DMS153 (cell line): ENCODE results near the gene PSMD11.
"Not testable (repeated sequence)": the region's sequence is repeated elsewhere in the genome, so short reads cannot be mapped to it uniquely, and the experiment has no call there.

Source experiments
- DNase-seq: peaks from one replicate; lab custom pipeline; 2025; lab: John Stamatoyannopoulos, UW

PSMD11 gene

GRCh38 chr17:32444301-32445073, at the start of gene PSMD11:
TSS of gene PSMD11 (plus strand) at chr17:32444510. CDS start at chr17:32444524, 14 bp downstream.
- peak; percentile 87 for DNase-seq

GRCh38 chr17:32396343-32396742, 48.0 kb upstream of the PSMD11 start:
- no peak for DNase-seq

- no peak for DNase-seq
Observed at GRCh38 chr17:32398946-32399345, 45.4 kb upstream of the PSMD11 start.

GRCh38 chr17:32410085-32410484, 34.2 kb upstream of the PSMD11 start:
- DNase-seq = not testable (repeated sequence)

- DNase-seq = no peak
Observed at GRCh38 chr17:32426894-32427293, 17.4 kb upstream of the PSMD11 start.

- DNase-seq = no peak
Observed at GRCh38 chr17:32429598-32429997, 14.7 kb upstream of the PSMD11 start.

- no peak for DNase-seq
Observed at GRCh38 chr17:32440722-32441121, 3.6 kb upstream of the PSMD11 start.

GRCh38 chr17:32441886-32442285, 2.4 kb upstream of the PSMD11 start:
- DNase-seq = no peak

- no peak for DNase-seq
Observed at GRCh38 chr17:32443827-32444300, 446 bp upstream of the PSMD11 start.

GRCh38 chr17:32445074-32445415, 735 bp downstream of the PSMD11 start:
- no peak for DNase-seq

- DNase-seq = no peak
Observed at GRCh38 chr17:32445497-32445896, 1.2 kb downstream of the PSMD11 start.

- DNase-seq = no peak
Observed at GRCh38 chr17:32445971-32446370, 1.7 kb downstream of the PSMD11 start.

GRCh38 chr17:32446949-32447348, 2.6 kb downstream of the PSMD11 start:
- DNase-seq = no peak

GRCh38 chr17:32449963-32450362, 5.7 kb downstream of the PSMD11 start:
- no peak for DNase-seq

GRCh38 chr17:32450379-32450778, 6.1 kb downstream of the PSMD11 start:
- DNase-seq = not testable (repeated sequence)

- no peak for DNase-seq
Observed at GRCh38 chr17:32451879-32452278, 7.6 kb downstream of the PSMD11 start.

- no peak for DNase-seq
Observed at GRCh38 chr17:32452281-32452680, 8.0 kb downstream of the PSMD11 start.

- no peak for DNase-seq
Observed at GRCh38 chr17:32453370-32453769, 9.1 kb downstream of the PSMD11 start.

GRCh38 chr17:32458371-32458770, 14.1 kb downstream of the PSMD11 start:
- no peak for DNase-seq

GRCh38 chr17:32460054-32460453, 15.7 kb downstream of the PSMD11 start:
- DNase-seq = no peak

- DNase-seq = no peak
Observed at GRCh38 chr17:32461498-32461852, 17.2 kb downstream of the PSMD11 start.

GRCh38 chr17:32461853-32462617, 17.7 kb downstream of the PSMD11 start:
- DNase-seq = no peak

GRCh38 chr17:32463304-32463703, 19.0 kb downstream of the PSMD11 start:
- DNase-seq = no peak
